Parathyroid adenoma (tissue), 2 donors: ENCODE data around the gene S100A7A.

Source experiments
- H2AFZ ChIP-seq: fragments of 300-600 bp; sonication (generic); one replicate; pipeline ENCODE4 v1.7.0; 2017; ENCODE audit warnings: antibody characterized with exemption, mild to moderate bottlenecking
- H3K27ac ChIP-seq: fragments of 300-600 bp; sonication (generic); one replicate; pipeline ENCODE4 v1.7.0; 2017
- H3K27me3 ChIP-seq: fragments of 300-600 bp; sonication (generic); one replicate; pipeline ENCODE4 v1.7.0; 2017; ENCODE audit warnings: low read length; ENCODE audit not compliant: control insufficient read depth, insufficient read depth
- H3K36me3 ChIP-seq: fragments of 300-600 bp; sonication (generic); one replicate; pipeline ENCODE4 v1.7.0; 2017; ENCODE audit warnings: low read length; ENCODE audit not compliant: control insufficient read depth, insufficient read depth
- H3K4me1 ChIP-seq: fragments of 300-600 bp; sonication (generic); one replicate; pipeline ENCODE4 v1.7.0; 2017; ENCODE audit warnings: control low read depth
- H3K4me2 ChIP-seq: fragments of 300-600 bp; sonication (generic); one replicate; pipeline ENCODE4 v1.7.0; 2017; ENCODE audit warnings: low read length
- H3K4me3 ChIP-seq: fragments of 300-600 bp; sonication (generic); one replicate; pipeline ENCODE4 v1.7.0; 2017; ENCODE audit warnings: low read depth, low read length
- H3K79me2 ChIP-seq: fragments of 300-600 bp; sonication (generic); one replicate; pipeline ENCODE4 v1.7.0; 2017; ENCODE audit warnings: control low read depth
- H3K9ac ChIP-seq: fragments of 300-600 bp; sonication (generic); one replicate; pipeline ENCODE4 v1.7.0; 2017; ENCODE audit warnings: mild to moderate bottlenecking
- H3K9me3 ChIP-seq: fragments of 300-600 bp; sonication (generic); one replicate; pipeline ENCODE4 v1.7.0; 2017; ENCODE audit warnings: low read length; ENCODE audit not compliant: control insufficient read depth
- CTCF ChIP-seq: fragments of 300-600 bp; sonication (generic); IDR thresholded peaks from one replicate; pipeline ENCODE4 v1.7.0; 2017; ENCODE audit warnings: antibody characterized with exemption, mild to moderate bottlenecking
- donor health status: primary hyperparathyroidism.

S100A7A gene

GRCh38 chr1:153426809-153427208, 10.5 kb downstream of the S100A7A start:
- TF ChIP-seq CTCF = no peak
- Histone ChIP-seq H3K27me3 (no peaks in the 10 kb centered on the region), H3K27ac (no peak overlapping the region), H3K9me3 (no peaks in the 10 kb centered on the region), H2AFZ (no peak overlapping the region), H3K4me1 (no peaks in the 10 kb centered on the region), H3K79me2 (no peaks in the 10 kb centered on the region), H3K4me2 (no peak overlapping the region), H3K4me3 (no peak overlapping the region), H3K36me3 (no peaks in the 10 kb centered on the region), H3K9ac (no peak overlapping the region)

- Histone ChIP-seq H3K4me1 (no peaks in the 10 kb centered on the region), H2AFZ (no peak overlapping the region), H3K36me3 (no peaks in the 10 kb centered on the region), H3K4me3 (no peak overlapping the region), H3K9ac (no peak overlapping the region), H3K27ac (no peak overlapping the region), H3K9me3 (no peaks in the 10 kb centered on the region), H3K27me3 (no peaks in the 10 kb centered on the region), H3K79me2 (no peaks in the 10 kb centered on the region), H3K4me2 (no peak overlapping the region)
- TF ChIP-seq CTCF = no peak
Observed at GRCh38 chr1:153428073-153428638, 11.8 kb downstream of the S100A7A start.

GRCh38 chr1:153428791-153429190, 12.5 kb downstream of the S100A7A start:
- Histone ChIP-seq H3K79me2 (no peaks in the 10 kb centered on the region), H3K9ac (no peak overlapping the region), H3K27me3 (no peaks in the 10 kb centered on the region), H3K4me2 (no peak overlapping the region), H3K27ac (no peak overlapping the region), H3K4me3 (no peak overlapping the region), H2AFZ (no peak overlapping the region), H3K9me3 (no peaks in the 10 kb centered on the region), H3K36me3 (no peaks in the 10 kb centered on the region), H3K4me1 (no peaks in the 10 kb centered on the region)
- no peak for TF ChIP-seq CTCF

- H3K4me2 ChIP-seq = no peak overlapping the region
- H3K79me2 ChIP-seq = no peaks in the 10 kb centered on the region
- H2AFZ ChIP-seq = no peak overlapping the region
- no peak overlapping the region for H3K4me3 ChIP-seq
- H3K9me3 ChIP-seq = no peaks in the 10 kb centered on the region
- H3K27ac ChIP-seq = no peak overlapping the region
- no peaks in the 10 kb centered on the region for H3K27me3 ChIP-seq
- TF ChIP-seq CTCF = no peak
- H3K9ac ChIP-seq = no peak overlapping the region
- H3K4me1 ChIP-seq = no peaks in the 10 kb centered on the region
- H3K36me3 ChIP-seq = no peaks in the 10 kb centered on the region
Observed at GRCh38 chr1:153429266-153430165, 13.2 kb downstream of the S100A7A start.

- no peaks in the 10 kb centered on the region for H3K4me1 ChIP-seq
- no peaks in the 10 kb centered on the region for H3K27me3 ChIP-seq
- no peaks in the 10 kb centered on the region for H3K9me3 ChIP-seq
- H3K4me2 ChIP-seq = no peak overlapping the region
- H3K4me3 ChIP-seq = no peak overlapping the region
- no peaks in the 10 kb centered on the region for H3K36me3 ChIP-seq
- no peak overlapping the region for H3K27ac ChIP-seq
- no peak for TF ChIP-seq CTCF
- H3K9ac ChIP-seq = no peak overlapping the region
- H3K79me2 ChIP-seq = no peaks in the 10 kb centered on the region
- no peak overlapping the region for H2AFZ ChIP-seq
Observed at GRCh38 chr1:153430166-153430553, 13.8 kb downstream of the S100A7A start.
